ENCODE results near the gene TARBP1. TPM values are rescaled to one million over a fixed set of nuclear protein-coding genes. Genes with fewer than 3 reads are reported as not detected.

The TARBP1 gene
- total and polyA plus RNA-seq, 7 donors = 5.5 to 22.1 (median 10.0) TPM

DNA sequence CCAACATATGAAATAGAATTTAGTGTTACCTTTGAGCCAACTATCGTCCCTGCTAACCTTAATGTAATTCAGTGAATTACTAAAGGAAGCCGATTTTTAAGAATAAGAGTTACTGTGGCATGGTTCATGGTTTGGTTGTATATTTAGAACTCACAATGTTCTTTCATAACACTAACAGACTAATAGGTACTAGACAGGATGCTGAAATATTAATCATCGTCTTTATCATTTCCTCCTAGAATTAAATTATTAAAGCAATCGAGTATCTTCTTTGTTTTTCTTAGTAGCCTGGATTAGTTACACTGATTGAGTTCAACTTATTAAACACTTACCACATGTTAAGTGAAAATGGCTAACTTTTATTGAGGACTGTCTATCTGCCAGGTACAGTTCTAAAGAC lies 47.7 kb downstream of the TARBP1 start:
- Histone ChIP-seq H3K27me3 (no peaks in the 10 kb centered on the region), H3K4me3 (no peak overlapping the region), H3K36me3 (peaks cover 0 to 37% (median 6%) of the 10 kb centered on the region in 4 donors), H3K4me1 (no peaks in the 10 kb centered on the region), H3K27ac (no peak overlapping the region), H3K9me3 (no peaks in the 10 kb centered on the region)
- intact Hi-C loops (cut with DNase I) = no loop called here
- TF ChIP-seq, protein P1, sequence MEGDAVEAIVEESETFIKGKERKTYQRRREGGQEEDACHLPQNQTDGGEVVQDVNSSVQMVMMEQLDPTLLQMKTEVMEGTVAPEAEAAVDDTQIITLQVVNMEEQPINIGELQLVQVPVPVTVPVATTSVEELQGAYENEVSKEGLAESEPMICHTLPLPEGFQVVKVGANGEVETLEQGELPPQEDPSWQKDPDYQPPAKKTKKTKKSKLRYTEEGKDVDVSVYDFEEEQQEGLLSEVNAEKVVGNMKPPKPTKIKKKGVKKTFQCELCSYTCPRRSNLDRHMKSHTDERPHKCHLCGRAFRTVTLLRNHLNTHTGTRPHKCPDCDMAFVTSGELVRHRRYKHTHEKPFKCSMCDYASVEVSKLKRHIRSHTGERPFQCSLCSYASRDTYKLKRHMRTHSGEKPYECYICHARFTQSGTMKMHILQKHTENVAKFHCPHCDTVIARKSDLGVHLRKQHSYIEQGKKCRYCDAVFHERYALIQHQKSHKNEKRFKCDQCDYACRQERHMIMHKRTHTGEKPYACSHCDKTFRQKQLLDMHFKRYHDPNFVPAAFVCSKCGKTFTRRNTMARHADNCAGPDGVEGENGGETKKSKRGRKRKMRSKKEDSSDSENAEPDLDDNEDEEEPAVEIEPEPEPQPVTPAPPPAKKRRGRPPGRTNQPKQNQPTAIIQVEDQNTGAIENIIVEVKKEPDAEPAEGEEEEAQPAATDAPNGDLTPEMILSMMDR (IDR thresholded peaks at IDR 0.05) = no peak
- TF ChIP-seq EP300 (IDR thresholded peaks at IDR 0.05) (no peak), POLR2A (IDR thresholded peaks at IDR 0.05) (no peak), POLR2AphosphoS5 (IDR thresholded peaks at IDR 0.05) (no peak)
- WGBS, 2 donors = 93 to 95% methylated on average over 4 of the region's 4 CpGs
- DNase-seq = no peak

DNA sequence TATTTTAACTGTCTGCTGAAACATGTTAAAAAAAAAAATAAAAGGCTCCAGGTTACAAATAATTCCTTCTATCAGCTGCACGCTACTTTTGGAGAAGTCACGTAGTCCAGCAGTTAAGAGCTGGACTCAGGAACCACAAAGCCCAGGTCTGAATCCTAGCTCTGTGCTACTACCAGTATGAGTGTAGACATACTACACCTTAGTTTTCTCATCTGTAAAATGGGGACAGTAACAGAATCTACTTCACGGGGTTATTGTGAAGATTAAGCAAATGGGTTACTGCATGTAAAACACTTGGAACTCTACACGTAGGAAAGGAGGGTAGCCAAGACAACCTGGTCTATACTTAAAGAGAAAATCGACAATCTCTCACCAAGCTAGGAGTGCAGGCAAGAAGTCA lies 48.3 kb downstream of the TARBP1 start:
- Histone ChIP-seq H3K4me3 (no peak overlapping the region), H3K27me3 (no peaks in the 10 kb centered on the region), H3K36me3 (peaks cover 0 to 39% (median 6%) of the 10 kb centered on the region in 4 donors), H3K27ac (no peak overlapping the region), H3K9me3 (no peaks in the 10 kb centered on the region), H3K4me1 (no peaks in the 10 kb centered on the region)
- 95 to 96% methylated on average over 5 of the region's 5 CpGs for WGBS, 2 donors
- intact Hi-C loops (cut with DNase I) = no loop called here
- no peak for TF ChIP-seq POLR2A (IDR thresholded peaks at IDR 0.05)
- TF ChIP-seq, protein P1 (IDR thresholded peaks at IDR 0.05) = no peak
- TF ChIP-seq POLR2AphosphoS5 (IDR thresholded peaks at IDR 0.05) = no peak
- no peak for DNase-seq

DNA sequence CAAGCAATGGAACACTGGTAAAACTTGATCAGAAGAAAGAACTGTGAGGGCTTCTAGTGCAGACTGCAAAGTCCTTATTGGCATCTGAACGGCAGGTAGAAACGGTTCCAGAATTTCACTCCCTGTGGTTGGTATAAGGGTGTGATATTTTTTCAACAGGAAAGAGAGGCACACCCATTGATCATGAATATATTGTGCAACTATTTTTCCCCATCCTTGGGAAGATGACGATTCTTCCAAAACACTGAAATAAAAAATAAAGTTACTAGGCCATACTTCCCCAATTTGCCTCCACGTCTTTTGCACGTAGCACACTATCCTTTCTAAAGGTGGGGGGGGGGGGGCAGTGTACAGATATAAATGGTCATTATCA lies 49.6 kb downstream of the TARBP1 start:
- H3K9me3 ChIP-seq = no peaks in the 10 kb centered on the region
- no peak for TF ChIP-seq POLR2A (IDR thresholded peaks at IDR 0.05)
- TF ChIP-seq POLR2AphosphoS5 (IDR thresholded peaks at IDR 0.05) = no peak
- TF ChIP-seq EP300 (IDR thresholded peaks at IDR 0.05) = no peak
- TF ChIP-seq, protein P1 (IDR thresholded peaks at IDR 0.05) = no peak
- peaks cover 0 to 51% (median 10%) of the 10 kb centered on the region in 4 donors for H3K36me3 ChIP-seq
- no peak for DNase-seq
- intact Hi-C loops (cut with DNase I) = no loop called here
- no peak overlapping the region for H3K4me3 ChIP-seq
- no peak overlapping the region for H3K27ac ChIP-seq
- no peaks in the 10 kb centered on the region for H3K4me1 ChIP-seq
- WGBS, 2 donors = 90 to 91% methylated on average over 5 of the region's 5 CpGs
- no peaks in the 10 kb centered on the region for H3K27me3 ChIP-seq

DNA sequence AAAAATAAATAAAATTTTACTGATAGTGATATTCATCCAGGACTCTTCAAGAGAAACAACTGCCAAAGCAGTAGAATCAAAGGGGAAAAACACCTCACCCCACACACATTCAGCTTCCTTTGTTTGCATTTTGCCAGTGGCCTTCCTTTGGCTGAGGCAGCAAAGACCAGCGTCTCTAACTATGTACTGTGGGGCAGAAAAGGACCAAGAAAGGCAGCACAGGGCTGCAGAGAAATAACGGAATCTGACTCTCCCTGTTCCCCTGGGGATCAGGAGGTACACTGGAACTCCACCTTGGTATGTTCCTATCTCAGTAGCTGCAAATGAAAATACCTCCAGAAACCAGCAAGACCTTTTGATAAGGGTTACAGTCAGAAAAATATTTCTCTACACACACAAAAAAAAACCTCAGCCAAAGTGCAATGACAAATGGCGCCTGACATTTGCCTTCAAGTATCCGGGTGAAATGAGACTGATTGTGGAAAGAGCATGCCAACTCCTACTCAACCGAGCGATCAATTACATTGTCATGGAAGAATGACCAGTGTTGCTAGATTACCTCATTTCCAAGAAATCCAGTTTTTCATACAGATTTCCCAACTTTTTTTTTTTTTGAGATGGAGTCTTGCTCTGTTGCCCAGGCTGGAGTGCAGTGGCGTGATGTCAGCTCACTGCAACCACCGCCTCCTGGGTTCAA lies 50.9 kb downstream of the TARBP1 start:
- WGBS, 2 donors = 94% methylated on average over 8 of the region's 8 CpGs
- no peak overlapping the region for H3K4me3 ChIP-seq
- no peaks in the 10 kb centered on the region for H3K9me3 ChIP-seq
- H3K36me3 ChIP-seq = peaks cover 0 to 51% (median 10%) of the 10 kb centered on the region in 4 donors
- no peaks in the 10 kb centered on the region for H3K4me1 ChIP-seq
- H3K27ac ChIP-seq = no peak overlapping the region
- TF ChIP-seq, protein P1 (IDR thresholded peaks at IDR 0.05) = no peak
- no peak for TF ChIP-seq POLR2AphosphoS5 (IDR thresholded peaks at IDR 0.05)
- TF ChIP-seq POLR2A (IDR thresholded peaks at IDR 0.05) = no peak
- no peak for TF ChIP-seq EP300 (IDR thresholded peaks at IDR 0.05)
- no peak for DNase-seq
- H3K27me3 ChIP-seq = no peaks in the 10 kb centered on the region
- intact Hi-C loops (cut with DNase I) = no loop called here

DNA sequence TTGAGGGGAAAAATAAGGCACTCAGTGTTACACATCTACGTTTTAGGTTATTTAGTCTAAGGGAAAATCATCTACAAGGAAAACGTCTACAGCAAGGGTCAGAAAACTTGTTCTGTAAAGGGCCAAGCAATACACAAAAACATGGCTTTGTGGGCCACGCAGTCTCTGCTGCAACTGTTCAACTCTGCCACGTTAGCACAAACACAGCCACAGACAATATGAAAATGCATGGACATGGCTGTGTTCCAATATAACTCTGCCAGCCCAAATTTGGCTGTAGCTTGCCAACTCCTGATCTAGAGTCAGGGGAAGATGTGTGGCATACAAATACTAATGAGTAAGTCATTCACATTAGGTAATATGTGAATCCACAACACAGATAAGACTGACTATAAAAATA lies 65.0 kb downstream of the TARBP1 start:
- Histone ChIP-seq H3K27me3 (no peaks in the 10 kb centered on the region), H3K4me3 (no peak overlapping the region), H3K27ac (no peak overlapping the region), H3K36me3 (peaks cover 0 to 25% (median 0%) of the 10 kb centered on the region in 4 donors), H3K9me3 (no peaks in the 10 kb centered on the region), H3K4me1 (no peaks in the 10 kb centered on the region)
- no peak for DNase-seq
- no peak for TF ChIP-seq POLR2AphosphoS5 (IDR thresholded peaks at IDR 0.05)
- TF ChIP-seq, protein P1 (IDR thresholded peaks at IDR 0.05) = no peak
- no peak for TF ChIP-seq EP300 (IDR thresholded peaks at IDR 0.05)
- TF ChIP-seq POLR2A (IDR thresholded peaks at IDR 0.05) = no peak
- intact Hi-C loops (cut with DNase I) = no loop called here
- WGBS, 2 donors = 91% methylated on average over 4 of the region's 4 CpGs
